NCI-H345 (cell line): ENCODE measurements around the gene RAB2B.
"Not testable (repeated sequence)": the region's sequence is repeated elsewhere in the genome, so short reads cannot be mapped to it uniquely, and the experiment has no call there.

Experiments
- DNase-seq: peaks from one replicate; lab custom pipeline; 2025; lab: John Stamatoyannopoulos, UW

RAB2B gene

DNA sequence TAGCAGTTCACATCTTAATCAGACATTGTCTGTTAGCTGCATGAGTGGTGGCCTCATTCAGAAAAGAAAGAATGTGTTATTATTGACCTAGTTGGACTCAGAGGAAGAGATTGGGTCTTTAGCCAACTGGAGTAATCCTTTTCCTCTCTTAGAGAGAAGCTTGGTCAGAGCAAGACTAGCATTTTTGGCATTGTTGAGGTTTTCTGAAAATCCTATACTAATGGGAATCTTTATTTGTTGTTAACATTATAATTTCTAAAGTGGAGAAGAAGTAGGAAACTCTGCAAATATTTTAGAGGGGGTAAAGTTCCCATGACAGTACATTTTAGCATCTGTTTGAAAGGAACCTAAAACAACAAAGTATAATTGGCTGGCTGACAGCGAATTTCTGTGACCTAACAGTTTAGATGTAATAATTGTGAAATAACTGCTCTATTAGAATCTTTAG lies 9.9 kb upstream of the RAB2B start:
- no peak for DNase-seq

DNA sequence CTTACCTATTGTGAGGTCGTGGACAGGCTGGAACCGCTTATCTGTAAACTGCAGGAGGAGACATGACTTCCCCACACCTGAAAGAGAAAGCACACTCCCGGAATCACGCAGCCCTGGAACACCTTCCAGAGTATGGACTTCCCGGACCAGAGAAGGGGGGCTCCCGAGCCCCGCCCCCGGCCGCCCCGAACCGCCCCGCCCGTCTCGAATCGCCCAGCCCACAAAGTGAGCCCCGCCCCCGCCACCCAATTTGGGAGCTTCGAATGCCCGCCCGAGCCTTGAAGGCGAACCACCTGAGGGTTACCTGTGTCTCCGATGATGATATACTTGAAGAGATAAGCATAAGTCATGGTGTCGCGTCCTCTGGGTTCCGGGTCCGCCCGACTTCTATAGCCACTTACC lies 235 bp downstream of the RAB2B start:
- DNase-seq, result peak; percentile 92

DNA sequence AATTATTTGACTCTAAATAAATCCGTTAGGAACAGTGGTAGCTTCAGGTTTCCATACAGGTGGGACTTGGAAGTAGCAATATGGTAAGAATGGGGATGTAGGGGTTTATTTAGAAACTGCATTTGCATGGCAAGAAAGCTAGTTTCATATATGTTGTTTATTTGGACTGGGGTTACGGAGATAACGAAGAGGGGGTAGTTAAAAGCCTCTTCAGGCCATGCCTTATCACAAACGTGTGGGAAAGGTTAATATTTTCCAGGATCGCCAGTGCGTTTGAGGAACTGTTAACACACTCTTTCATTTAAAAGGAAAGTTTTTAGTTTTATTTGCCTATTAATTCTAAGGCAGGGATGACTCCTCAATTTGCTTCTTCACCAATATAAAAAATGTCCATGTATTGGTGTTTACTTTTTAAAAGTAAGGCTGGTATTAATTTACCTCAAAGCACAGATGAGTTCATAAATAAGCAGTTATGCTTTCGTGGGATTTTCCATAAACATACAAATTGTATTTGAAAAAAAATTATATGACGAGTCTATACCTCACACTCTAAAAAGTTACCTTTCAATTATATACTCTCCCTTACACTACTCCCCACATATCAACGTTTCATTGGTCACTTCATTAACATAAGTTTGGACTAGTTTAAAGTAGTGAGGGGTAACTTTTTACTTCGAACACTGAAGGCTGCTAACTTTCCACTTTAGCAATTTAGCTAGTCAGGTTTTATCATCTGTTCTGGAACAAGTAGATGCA lies 814 bp downstream of the RAB2B start:
- DNase-seq, result no peak

GRCh38 chr14:21467616-21468015 lies 9.1 kb downstream of the RAB2B start:
- DNase-seq, result no peak

- DNase-seq, result peak; percentile 100
Observed at GRCh38 chr14:21455912-21456667, 20.7 kb downstream of the RAB2B start, which contains the start of gene CHD8. Gene CHD8 (minus strand): TSS chr14:21456123. CDS start chr14:21431643, 24,480 bp downstream.

DNA sequence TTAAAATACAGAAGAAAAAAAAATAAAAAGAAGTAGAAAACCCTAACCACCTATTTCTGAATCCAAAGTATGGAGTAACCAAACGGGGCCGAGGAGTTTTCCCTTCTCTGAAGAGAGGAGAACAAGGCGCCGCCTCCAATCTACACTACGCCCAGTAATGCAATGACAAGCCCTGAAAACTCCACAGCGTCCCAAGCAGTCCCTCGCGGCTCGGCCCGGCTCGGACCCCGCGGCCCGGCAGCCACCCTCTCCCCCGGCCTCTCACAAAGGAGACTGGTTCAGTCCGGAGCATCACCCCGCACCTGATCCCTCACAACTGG lies 21.2 kb downstream of the RAB2B start:
- DNase-seq, result no peak

GRCh38 chr14:21454843-21455544 lies 21.8 kb downstream of the RAB2B start:
- DNase-seq, result no peak

GRCh38 chr14:21449899-21450216 lies 26.9 kb downstream of the RAB2B start:
- no peak for DNase-seq

DNA sequence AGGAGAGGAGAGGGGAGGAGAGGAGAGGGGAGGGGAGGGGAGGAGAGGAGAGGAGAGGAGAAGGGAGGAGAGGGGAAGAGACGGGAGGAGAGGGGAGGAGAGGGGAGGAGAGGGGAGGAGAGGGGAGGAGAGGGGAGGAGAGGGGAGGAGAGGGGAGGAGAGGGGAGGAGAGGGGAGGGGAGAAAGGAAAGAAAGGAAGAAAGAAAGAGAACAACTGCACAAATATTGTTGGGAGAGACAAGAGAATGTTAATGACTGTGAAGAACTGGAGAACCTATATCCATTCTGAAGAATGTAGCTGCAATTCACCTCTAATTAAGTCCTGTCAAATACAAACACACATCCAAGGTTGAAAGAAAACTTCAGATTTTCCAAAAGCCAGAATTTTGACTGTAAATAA lies 34.1 kb downstream of the RAB2B start:
- DNase-seq, result not testable (repeated sequence)

GRCh38 chr14:21440859-21441258 lies 35.9 kb downstream of the RAB2B start:
- DNase-seq, result no peak

GRCh38 chr14:21437063-21437901 lies 39.5 kb downstream of the RAB2B start:
- peak; percentile 99 for DNase-seq

- no peak for DNase-seq
Observed at GRCh38 chr14:21436567-21437062, 40.1 kb downstream of the RAB2B start.

DNA sequence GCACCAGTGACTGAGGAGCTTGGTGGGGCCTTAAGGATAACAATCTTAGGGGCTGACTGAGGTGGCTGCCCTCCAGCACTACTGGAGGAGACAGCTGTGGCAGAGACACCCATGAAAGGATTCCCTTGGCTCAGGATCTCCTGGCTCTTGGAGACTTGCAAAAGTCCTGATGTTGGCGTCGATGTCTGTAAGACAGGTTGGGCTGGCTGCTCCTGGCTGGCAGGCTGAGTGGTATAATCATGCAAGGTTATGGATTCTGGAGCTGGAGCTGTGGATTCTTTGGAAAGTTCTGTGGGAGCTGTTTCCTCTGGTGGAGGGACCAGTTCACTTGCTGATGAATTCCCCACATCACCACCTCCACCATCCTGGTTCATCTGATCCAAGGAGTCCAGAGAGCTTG lies 45.6 kb downstream of the RAB2B start:
- no peak for DNase-seq

GRCh38 chr14:21428930-21429329 lies 47.8 kb downstream of the RAB2B start:
- DNase-seq, result no peak

- no peak for DNase-seq
Observed at GRCh38 chr14:21426692-21427091, 50.1 kb downstream of the RAB2B start.

- no peak for DNase-seq
Observed at GRCh38 chr14:21419528-21419927, 57.2 kb downstream of the RAB2B start.

GRCh38 chr14:21415329-21415728 lies 61.4 kb downstream of the RAB2B start:
- no peak for DNase-seq

GRCh38 chr14:21414137-21414631 lies 62.6 kb downstream of the RAB2B start:
- no peak for DNase-seq
